Smooth muscle cell (in vitro differentiated cells): Measurements from ENCODE around the gene ERBB4. TPM values are rescaled to one million over a fixed set of nuclear protein-coding genes. Genes with fewer than 3 reads are reported as not detected.

Experiments used
- DNase-seq: peaks from one replicate; lab custom pipeline; 2025; ENCODE audit not compliant: unreplicated experiment; lab: John Stamatoyannopoulos, UW
- H2AFZ ChIP-seq: fragments of 200-600 bp; sonication (generic); 2 replicates; pipeline ENCODE4 v1.6.0; 2016; ENCODE audit warnings: antibody characterized with exemption, low read depth, mild to moderate bottlenecking
- H3F3A ChIP-seq: fragments of 200-600 bp; sonication (generic); 2 replicates; pipeline ENCODE4 v1.6.0; 2017; ENCODE audit warnings: antibody characterized with exemption, low read depth
- H3K27ac ChIP-seq: fragments of 200-600 bp; sonication (generic); 2 replicates; pipeline ENCODE4 v1.5.1; 2016; ENCODE audit warnings: low read depth, mild to moderate bottlenecking
- H3K27me3 ChIP-seq: fragments of 200-600 bp; sonication (generic); 2 replicates; pipeline ENCODE4 v1.6.1; 2016; ENCODE audit warnings: low read depth, mild to moderate bottlenecking
- H3K36me3 ChIP-seq: fragments of 200-600 bp; sonication (generic); 2 replicates; pipeline ENCODE4 v1.5.1; 2016; ENCODE audit warnings: low read depth
- H3K4me1 ChIP-seq: fragments of 200-600 bp; sonication (generic); 2 replicates; pipeline ENCODE4 v1.5.1; 2016; ENCODE audit warnings: low read depth
- H3K4me2 ChIP-seq: fragments of 200-600 bp; sonication (generic); 2 replicates; pipeline ENCODE4 v1.6.0; 2016; ENCODE audit warnings: mild to moderate bottlenecking
- H3K4me3 ChIP-seq: fragments of 200-600 bp; sonication (generic); 2 replicates; pipeline ENCODE4 v1.5.1; 2016; ENCODE audit warnings: mild to moderate bottlenecking
- H3K79me2 ChIP-seq: fragments of 200-600 bp; sonication (generic); 2 replicates; pipeline ENCODE4 v1.6.0; 2016; ENCODE audit warnings: low read depth, mild to moderate bottlenecking
- H3K9ac ChIP-seq: fragments of 200-600 bp; sonication (generic); 2 replicates; pipeline ENCODE4 v1.6.0; 2016; ENCODE audit warnings: low read depth
- H3K9me3 ChIP-seq: fragments of 200-600 bp; sonication (generic); replicated peaks from 2 replicates; pipeline ENCODE4 v1.5.1; 2016; ENCODE audit warnings: low read depth
- H4K20me1 ChIP-seq: fragments of 200-600 bp; sonication (generic); 2 replicates; pipeline ENCODE4 v1.6.0; 2016; ENCODE audit warnings: low read depth
- CTCF ChIP-seq: fragments of 200-600 bp; sonication (generic); IDR thresholded peaks from 2 replicates; pipeline ENCODE4 v1.5.1; 2017; ENCODE audit warnings: borderline replicate concordance, mild to moderate bottlenecking, antibody characterized with exemption; ENCODE audit not compliant: insufficient read depth, poor library complexity, severe bottlenecking
- WGBS: methylation state at CpG from one replicate; pipeline ENCODE4 v1.1.7; 2016; ENCODE audit warnings: low lambda C conversion rate; 5-methylcytosine and 5-hydroxymethylcytosine counted together
- polyA plus RNA-seq: library from polyadenylated mRNA; unstranded; fragments of >200 nt; fragmentation: Nextera tagmentation; extraction: Ambion mirVana; gene quantifications from 2 replicates; pipeline ENCODE4 v1.2.1, GENCODE V29; 2016
- total RNA-seq: library from RNA; depleted of rRNA; stranded (reverse); fragments of >200 nt; gene quantifications from 2 replicates; pipeline ENCODE4 v1.2.3, GENCODE V29; 2014

Gene ERBB4
- total and polyA plus RNA-seq, 2 experiments from 2014 or later = 0.67 TPM; not detected in 1

GRCh38 chr2:211435331-211435730 is 1103.3 kb downstream of the ERBB4 start:
- Histone ChIP-seq H3K4me2 (no peak overlapping the region), H3K9me3 (no peaks in the 10 kb centered on the region), H3K9ac (no peak overlapping the region), H4K20me1 (no peaks in the 10 kb centered on the region), H2AFZ (no peak overlapping the region), H3K36me3 (no peaks in the 10 kb centered on the region), H3K27ac (no peak overlapping the region), H3K27me3 (no peaks in the 10 kb centered on the region), H3K79me2 (no peaks in the 10 kb centered on the region), H3K4me3 (no peak overlapping the region), H3F3A (no peaks in the 10 kb centered on the region), H3K4me1 (no peaks in the 10 kb centered on the region)
- TF ChIP-seq CTCF = no peak
- DNase-seq = no peak
- 73% methylated on average over 9 of the region's 9 CpGs for WGBS

DNA sequence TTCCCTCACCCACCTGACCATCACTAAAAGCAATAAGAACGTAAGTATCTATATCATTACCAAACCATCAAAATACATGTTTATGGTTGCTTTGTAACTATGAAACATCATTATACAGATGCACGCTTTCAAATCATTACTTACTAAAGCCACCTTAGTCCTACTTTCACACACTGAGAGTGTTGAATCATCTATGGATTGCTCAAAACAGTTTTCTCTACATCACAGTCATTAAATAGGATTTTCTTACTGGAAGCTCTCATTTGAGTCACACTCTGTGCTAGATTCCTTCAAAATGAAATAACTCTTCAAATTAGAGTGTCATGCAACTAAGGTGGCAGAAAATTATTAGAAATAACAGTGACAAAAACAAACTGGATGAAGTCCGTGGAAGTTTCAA is 1103.8 kb downstream of the ERBB4 start:
- Histone ChIP-seq H2AFZ (no peak overlapping the region), H3K79me2 (no peaks in the 10 kb centered on the region), H3K4me3 (no peak overlapping the region), H3K9ac (no peak overlapping the region), H3K36me3 (no peaks in the 10 kb centered on the region), H3K4me2 (no peak overlapping the region), H4K20me1 (no peaks in the 10 kb centered on the region), H3K27me3 (no peaks in the 10 kb centered on the region), H3K9me3 (no peaks in the 10 kb centered on the region), H3K4me1 (no peaks in the 10 kb centered on the region), H3F3A (no peaks in the 10 kb centered on the region), H3K27ac (no peak overlapping the region)
- TF ChIP-seq CTCF = no peak
- DNase-seq = no peak
- WGBS = 79% methylated on average over 3 of the region's 3 CpGs

DNA sequence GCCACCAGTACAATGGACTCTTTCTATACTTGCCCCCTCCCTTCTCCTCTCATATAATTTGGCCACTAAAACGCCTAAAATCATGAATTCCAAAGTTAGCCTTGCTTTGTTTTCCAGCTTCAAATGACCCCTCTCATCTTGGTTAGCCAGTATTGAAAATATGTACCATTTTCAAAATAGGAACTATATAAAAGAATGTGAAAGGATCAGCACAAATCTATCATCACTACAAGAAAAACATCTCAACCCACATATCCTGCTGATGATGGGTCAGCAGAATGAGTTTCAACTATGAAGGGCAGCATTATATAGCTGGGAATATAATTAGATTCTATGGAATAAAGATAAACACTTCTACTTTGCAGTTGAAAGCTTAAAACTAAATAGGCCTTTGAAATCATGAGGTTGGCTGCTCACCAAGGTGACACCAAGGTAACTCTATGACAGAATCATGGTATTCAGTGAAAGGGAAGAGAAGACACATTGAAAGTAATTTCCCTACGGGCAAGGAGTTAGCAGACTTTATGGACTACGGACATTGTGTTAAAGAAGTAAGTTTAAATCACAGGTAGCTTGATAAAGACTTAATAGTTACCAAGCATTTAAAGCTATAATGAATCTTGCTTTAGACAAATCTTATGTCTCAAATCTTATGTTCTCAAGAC is 1109.2 kb downstream of the ERBB4 start:
- Histone ChIP-seq H3K27me3 (no peaks in the 10 kb centered on the region), H3K36me3 (no peaks in the 10 kb centered on the region), H4K20me1 (no peaks in the 10 kb centered on the region), H3K79me2 (no peaks in the 10 kb centered on the region), H3K4me2 (no peak overlapping the region), H3F3A (no peaks in the 10 kb centered on the region), H3K9ac (no peak overlapping the region), H3K4me1 (no peaks in the 10 kb centered on the region), H3K4me3 (no peak overlapping the region), H2AFZ (no peak overlapping the region), H3K9me3 (no peaks in the 10 kb centered on the region), H3K27ac (no peak overlapping the region)
- DNase-seq = no peak
- no peak for TF ChIP-seq CTCF
- 86% methylated on average over 3 of the region's 3 CpGs for WGBS

GRCh38 chr2:211426240-211426639 is 1112.4 kb downstream of the ERBB4 start:
- Histone ChIP-seq H3K79me2 (no peaks in the 10 kb centered on the region), H3K9me3 (no peaks in the 10 kb centered on the region), H3K27me3 (no peaks in the 10 kb centered on the region), H3K27ac (no peak overlapping the region), H3K4me2 (no peak overlapping the region), H3K4me3 (no peak overlapping the region), H4K20me1 (no peaks in the 10 kb centered on the region), H3F3A (no peaks in the 10 kb centered on the region), H2AFZ (no peak overlapping the region), H3K36me3 (no peaks in the 10 kb centered on the region), H3K9ac (no peak overlapping the region), H3K4me1 (no peaks in the 10 kb centered on the region)
- no peak for TF ChIP-seq CTCF
- 88% methylated on average over 2 of the region's 2 CpGs for WGBS
- no peak for DNase-seq
